Right kidney (tissue), 1 donor: Measurements from ENCODE around the gene AANAT.
"Not testable (repeated sequence)": the region's sequence is repeated elsewhere in the genome, so short reads cannot be mapped to it uniquely, and the experiment has no call there.

Experiments
- DNase-seq: peaks from one replicate; pipeline ENCODE4 v3.0.0-alpha.2; 2016

Gene AANAT

GRCh38 chr17:76508472-76509063 is 41.2 kb downstream of the AANAT start:
- not testable (repeated sequence) for DNase-seq

- DNase-seq: no peak
These were observed 43.4 kb downstream of the AANAT start for GRCh38 chr17:76510831-76511244.

DNA sequence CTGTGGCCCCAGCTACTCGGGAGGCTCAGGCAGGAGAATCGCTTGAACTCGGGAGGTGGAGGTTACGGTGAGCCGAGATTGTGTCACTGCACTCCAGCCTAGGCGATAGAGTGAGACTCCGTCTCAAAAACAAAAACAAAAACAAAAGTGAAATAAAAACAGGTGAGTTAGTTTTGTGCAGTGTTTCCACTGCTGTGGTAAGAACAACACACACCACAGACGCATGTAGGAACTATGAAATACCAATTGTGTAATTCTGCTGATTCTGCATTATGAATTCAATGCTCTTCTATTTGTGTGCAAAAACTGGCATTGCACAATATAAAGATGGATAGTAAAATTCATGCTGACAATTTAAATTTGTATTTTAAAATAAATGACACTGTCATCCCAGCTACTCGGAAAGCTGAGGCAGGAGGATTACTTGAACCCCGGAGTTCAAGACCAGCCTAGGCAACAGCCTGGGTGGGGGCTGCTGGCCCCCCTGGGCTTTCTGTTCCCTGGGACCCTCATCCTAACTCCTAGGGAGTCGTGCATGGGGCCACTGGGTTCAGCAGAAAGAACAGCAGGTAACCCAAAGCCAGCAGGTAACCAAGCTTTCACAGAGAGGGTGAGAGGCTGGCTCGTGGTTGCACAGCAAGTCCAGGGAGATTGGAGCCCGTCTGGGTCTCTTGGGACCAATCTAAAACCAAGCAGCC is 44.4 kb downstream of the AANAT start:
- no peak for DNase-seq

- DNase-seq: no peak
These were observed 45.2 kb downstream of the AANAT start for GRCh38 chr17:76512366-76513305.

DNA sequence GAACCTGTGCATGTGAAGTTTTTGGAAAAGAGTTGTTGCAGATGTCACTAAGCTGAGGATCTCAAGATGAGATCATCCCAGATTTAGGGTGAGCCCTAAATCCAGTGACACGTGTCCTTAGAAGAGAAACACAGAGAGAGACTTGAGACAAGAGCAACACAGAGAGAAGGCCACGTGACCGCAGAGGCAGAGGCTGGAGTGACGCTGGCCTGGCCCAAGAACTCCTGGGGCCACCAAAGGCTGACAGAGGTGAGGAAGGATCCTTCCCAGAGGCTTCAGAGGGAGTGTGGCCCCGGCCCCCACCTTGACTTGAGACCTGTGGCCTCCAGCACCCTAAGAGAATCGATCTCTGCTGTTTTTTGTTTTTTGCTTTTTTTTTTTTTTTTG is 45.9 kb downstream of the AANAT start:
- DNase-seq: no peak

GRCh38 chr17:76514355-76514754 is 47.0 kb downstream of the AANAT start:
- not testable (repeated sequence) for DNase-seq

- no peak for DNase-seq
These were observed 48.0 kb downstream of the AANAT start for GRCh38 chr17:76515274-76515949.

- DNase-seq: no peak
These were observed 50.2 kb downstream of the AANAT start for GRCh38 chr17:76517638-76518038.

GRCh38 chr17:76519048-76519966 is 51.9 kb downstream of the AANAT start:
- no peak for DNase-seq
